ENCODE results near the gene SELENON.

Gene SELENON

DNA sequence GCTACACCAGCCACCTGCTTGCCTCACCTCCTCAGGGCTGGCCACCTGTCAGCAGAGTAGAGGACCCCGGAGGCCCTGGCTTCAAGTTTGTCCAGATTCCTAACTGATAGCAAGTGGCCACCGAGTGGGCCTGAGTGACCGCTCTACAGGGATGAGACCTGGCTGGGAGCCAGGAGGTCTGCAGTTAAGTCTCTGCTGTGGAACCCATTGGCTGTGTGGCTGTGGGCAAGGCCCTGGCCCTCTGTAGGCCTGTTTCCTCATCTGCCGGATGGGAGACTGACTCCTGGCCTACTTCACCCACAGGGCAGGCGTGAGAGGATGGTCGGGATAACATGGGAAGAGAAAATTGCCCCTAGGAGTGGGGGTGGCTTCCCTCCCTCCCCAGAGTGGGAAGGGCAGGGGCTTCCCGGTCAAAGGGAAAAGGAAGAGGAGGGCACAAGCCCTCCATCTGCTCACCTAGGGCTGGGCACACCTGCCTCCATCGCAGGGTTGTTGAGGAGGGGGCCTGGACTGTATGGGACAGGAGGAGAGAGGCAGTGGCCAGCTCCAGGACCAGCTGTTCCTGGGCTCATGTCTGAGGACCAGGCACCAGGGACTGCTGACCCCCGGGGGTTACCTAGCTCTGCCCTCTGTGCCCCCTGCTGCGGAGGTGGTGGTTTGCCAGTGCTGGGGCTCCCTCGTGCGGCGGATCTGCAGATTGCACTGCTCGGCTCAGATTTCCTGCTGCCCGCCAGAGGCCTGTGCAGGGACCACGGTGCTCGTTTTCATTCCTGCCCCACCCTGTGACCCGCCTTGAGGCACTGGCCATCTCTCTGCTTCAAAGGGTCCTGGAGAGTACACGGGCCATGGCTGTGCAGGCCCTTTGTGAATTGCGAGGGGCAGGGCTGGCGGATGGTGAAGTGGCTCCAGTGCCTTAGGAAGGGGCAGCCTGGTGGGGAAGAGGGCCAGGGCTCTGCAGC, 10.6 kb downstream of the SELENON start:
- DNase-seq: peak; percentile 75

DNA sequence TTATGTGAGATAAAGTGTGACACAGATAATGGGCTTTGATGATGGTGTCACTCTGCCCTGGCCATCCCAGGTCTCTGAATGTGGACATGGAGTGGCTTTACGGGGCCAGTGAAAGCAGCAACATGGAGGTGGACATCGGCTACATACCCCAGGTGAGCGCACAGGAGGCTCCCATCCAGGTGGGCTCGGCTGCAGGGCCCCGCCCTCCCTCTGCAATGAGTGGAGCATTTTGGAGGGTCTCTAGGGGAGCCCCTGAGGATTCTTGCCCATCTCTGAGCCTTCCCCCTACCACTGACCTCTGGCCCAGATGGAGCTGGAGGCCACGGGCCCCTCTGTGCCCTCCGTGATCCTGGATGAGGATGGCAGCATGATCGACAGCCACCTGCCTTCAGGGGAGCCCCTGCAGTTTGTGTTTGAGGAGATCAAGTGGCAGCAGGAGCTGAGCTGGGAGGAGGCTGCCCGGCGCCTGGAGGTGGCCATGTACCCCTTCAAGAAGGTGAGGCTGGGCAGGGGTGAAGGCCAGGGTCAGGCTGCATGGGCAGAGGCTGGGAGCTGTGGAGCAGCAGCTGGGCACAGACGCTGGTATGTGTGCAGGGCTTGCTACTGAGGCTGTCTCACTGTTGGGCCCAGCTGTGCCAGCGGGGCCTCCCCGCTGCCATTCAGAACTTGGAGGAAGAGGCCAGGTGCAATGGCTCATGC, 11.5 kb downstream of the SELENON start:
- no peak for DNase-seq

- DNase-seq: no peak
Observed at GRCh38 chr1:25813071-25813733, 13.2 kb downstream of the SELENON start.

DNA sequence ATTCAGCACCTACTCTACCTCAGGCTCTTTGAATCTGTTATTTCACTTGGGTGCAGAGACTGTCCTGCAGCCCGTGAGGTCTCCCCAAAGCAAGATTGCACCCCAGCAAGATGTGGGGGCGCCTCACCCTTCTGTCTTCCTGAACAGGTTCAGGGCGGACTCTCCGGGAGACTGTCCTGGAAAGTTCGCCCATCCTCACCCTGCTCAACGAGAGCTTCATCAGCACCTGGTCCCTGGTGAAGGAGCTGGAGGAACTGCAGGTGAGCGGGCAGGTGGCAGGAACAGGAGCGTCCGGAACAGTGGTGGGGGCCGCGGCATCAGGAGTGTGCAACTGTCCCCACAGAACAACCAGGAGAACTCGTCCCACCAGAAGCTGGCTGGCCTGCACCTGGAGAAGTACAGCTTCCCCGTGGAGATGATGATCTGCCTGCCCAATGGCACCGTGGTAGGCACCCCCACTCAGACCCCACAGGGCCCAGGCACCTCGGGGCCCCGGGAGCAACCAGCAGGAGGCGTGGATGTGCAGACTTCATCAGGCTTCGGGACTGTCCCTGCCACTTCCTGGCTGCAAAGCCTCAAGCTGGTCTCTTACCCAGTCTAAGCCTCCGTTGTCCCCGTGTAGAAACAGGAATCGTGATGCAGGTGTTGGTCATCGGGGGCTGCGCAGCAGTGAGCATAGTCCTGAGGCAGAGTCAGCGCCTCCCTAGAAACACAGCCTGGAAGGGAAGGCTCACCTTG, 13.9 kb downstream of the SELENON start:
- DNase-seq: no peak

- DNase-seq: no peak
Observed at GRCh38 chr1:25814549-25815087, 14.6 kb downstream of the SELENON start.

DNA sequence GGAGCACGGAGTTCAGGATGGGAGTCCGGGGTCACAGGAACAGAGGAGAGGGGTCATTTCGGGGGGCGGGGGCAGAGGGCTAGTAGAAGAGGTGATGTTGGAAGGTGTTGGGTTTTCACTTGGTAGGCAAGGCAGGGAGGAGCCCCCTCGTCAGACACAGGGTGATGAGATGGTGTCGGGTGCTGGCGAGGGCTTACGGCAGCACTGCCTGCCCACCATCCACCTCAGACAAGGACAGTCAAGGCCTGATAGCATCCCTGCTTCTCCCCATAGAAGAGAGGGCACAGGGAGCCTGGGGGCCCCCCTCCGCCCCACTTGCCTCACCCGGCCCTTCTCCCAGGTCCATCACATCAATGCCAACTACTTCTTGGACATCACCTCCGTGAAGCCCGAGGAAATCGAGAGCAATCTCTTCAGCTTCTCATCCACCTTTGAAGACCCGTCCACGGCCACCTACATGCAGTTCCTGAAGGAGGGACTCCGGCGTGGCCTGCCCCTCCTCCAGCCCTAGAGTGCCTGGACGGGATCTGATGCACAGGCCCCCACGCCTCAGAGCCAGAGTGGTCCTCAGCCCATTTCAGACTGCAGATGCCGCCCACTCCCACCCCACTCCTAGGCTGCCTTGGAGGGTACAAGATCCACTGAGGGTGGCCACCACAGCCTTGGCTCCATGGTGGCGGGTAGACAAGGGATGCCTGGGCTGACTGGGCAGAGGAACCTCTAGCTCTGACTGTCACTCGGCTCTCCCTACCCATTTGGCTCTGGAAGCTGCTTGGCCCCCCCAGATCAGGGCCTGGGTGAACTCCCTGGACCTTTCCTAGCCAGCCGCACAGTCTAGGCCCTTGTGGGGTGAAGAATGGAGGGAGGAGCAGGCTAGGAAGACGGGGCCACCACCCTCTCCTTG, 15.5 kb downstream of the SELENON start:
- no peak for DNase-seq

- no peak for DNase-seq
Observed at GRCh38 chr1:25816112-25816718, 16.2 kb downstream of the SELENON start.

GRCh38 chr1:25817840-25818501, 18.0 kb downstream of the SELENON start:
- no peak for DNase-seq

- no peak for DNase-seq
Observed at GRCh38 chr1:25818569-25818968, 18.6 kb downstream of the SELENON start.

DNA sequence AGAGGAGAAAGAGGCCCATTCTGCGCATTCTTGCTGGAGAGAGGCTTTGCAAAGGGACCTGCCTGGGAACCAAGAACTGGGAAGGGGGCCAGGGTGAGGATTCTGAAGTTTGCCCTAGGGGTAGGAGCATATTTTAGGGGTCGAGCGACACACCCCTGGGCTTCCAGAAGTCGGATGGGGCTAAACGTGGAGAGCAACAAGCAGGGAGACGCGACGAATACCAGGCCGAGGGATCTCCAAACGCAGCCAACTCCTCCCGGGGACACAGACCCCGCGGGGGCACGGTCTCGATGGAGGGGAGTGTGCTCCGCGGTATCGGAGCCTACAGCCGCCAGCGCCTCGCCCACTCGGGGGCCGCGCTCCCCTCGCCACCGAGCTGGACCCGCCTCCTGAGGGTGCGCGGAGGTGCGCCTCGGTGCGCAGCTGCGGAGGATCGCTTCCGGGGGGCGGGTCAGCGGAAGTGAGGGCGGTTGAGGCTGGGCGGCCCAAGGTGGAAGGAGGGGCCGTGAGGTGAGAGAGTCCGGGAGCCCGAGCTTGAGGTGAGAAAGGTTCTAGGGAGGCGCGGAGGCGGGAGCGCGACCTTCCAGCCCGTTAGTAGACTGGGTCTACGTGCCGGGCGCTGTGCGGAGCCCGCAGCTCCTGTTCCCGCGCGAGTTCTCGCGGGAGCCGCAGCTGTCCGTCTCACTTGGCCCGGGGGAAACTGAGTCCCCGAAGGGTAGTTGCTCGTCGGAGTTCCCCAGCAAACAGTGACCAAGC, 19.7 kb downstream of the SELENON start, which contains the start of gene MTFR1L:
TSS of gene MTFR1L (plus strand) at position 464 of the 756 bp plus-strand sequence. CDS start 3,151 bp downstream, outside the sequence.
- DNase-seq: peak; percentile 93

DNA sequence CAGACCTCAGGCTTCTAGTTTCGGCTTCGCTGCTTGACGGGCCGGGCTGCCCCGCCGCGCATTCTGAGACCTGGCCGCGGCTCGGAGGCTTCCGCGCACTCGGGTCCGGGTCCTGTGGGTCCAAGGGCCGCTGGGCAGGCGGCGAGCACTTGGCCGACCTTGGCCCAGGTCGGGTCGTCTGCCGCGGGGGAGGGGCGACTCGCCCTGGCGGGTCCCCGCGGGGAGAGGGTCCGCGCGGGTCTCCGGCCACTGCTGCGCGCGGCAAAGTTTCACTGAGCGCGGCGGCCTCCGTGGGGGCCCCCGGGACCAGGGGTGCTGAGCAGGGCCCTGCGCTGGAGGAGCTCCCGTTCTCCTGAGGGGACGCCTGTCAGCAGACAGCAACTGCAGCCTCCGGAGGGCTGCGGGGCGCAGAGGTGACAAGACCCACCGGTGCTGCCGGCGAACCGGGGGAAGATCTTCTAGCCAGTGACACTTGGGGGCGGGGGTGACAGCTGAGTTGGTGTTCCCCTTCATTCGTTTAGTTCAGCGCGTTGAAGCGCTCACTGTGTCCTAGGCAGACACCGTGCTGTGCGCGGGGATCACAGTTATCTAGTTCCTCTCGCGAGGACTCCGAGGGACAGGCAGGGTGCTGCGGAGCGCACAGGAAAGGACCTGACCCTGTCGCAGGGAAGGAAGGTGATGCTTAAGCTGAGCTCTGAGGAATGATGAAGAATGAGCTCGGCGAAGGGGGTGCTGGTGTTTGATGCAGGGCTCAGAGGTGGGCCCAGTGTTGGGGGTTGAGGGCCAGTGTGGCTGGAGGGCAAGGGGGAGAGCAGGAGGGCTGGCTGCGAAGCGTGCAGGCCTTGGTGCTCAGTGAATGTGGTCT, 20.5 kb downstream of the SELENON start:
- peak; percentile 78 for DNase-seq

DNA sequence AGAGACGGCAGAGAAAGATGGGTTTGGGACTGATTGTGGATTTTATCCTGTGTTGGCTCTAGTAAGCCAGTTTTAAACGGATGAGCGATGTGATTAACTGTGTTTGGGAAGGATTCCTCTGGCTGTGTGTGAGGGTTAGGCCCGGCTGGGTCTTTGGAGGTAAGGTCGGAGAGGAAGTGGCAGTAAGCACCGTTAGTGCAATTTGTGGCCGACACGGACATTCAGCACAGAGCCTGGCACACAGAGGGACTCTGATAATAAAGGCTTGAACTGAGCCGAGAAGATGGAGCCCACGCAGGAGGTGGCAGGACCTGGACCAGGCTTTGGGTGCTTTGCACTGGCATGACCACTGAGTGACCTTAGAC, 21.1 kb downstream of the SELENON start:
- DNase-seq: no peak

DNA sequence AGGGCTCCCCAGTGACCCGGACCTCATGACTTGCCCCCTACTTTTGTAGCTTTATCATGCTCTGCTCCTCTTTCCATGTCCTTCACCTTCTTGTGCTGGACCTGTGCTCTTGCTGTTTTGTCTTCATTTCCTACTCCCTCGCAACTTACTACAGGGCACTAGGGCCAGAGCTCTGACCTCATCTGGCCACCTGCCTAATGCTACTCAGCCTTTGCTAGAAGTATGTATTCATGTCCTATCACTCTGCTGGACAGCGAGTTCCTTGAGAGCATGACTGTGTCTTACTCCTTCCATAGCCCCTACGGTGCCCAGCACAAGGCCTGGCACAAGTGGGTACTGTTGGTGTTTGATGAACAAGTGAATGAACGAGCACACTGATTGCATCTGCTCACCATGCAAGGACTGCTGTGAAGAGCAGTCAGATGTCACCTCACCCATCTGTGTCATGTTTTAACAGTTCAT, 21.7 kb downstream of the SELENON start:
- no peak for DNase-seq

DNA sequence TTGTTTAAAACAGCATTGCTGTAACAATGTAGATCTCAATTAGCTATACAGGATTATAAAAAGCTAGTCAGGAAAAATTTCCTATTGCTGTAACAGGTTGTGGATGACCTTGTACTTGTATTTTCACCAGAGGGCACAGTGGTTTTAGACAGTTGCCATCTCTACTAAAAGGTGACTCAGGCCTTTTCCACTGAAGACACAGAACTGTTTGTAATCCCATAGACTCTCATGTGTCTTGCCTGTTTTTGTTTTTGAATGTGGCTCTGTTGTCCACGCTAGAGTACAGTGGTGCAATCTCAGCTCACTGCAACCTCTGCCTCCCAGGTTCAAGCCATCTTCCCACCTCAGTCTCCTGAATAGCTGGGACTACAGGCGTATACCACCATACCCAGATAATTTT, 25.6 kb downstream of the SELENON start:
- DNase-seq: no peak

DNA sequence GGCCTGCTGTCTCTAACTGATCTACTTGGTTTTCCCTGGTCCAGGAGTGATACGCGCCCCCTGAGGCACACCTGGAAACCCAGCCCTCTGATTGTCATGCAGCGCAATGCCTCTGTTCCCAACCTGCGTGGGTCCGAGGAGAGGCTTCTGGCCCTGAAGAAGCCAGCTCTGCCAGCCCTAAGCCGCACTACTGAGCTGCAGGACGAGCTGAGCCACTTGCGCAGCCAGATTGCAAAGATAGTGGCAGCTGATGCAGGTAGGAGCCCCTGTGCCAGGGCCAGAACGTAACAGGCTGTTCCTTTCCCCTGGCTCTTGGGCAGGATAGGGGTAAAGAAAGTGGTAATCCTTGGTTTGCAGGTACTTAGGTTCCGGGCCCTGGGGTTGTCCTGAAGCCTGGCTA, 26.6 kb downstream of the SELENON start:
- no peak for DNase-seq

DNA sequence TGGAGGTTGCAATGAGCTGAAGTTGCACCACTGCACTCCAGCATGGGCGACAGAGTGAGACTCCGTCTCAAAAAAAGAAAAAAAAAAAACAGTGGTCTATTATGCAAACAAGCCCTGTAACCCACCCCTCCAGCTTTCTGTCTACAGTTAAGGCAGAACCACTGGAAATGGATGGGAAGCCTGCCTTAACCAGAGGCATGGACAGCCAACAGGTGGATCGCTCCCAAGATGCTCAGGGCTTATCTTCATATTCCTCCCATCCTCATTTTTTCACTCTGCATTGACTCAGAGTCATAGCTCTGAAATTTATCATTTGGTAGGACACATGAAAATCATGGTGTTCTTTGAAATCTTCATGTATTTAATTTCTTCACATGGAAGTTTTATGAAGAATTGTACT, 28.5 kb downstream of the SELENON start:
- no peak for DNase-seq

GRCh38 chr1:25829046-25829445, 29.1 kb downstream of the SELENON start:
- no peak for DNase-seq

DNA sequence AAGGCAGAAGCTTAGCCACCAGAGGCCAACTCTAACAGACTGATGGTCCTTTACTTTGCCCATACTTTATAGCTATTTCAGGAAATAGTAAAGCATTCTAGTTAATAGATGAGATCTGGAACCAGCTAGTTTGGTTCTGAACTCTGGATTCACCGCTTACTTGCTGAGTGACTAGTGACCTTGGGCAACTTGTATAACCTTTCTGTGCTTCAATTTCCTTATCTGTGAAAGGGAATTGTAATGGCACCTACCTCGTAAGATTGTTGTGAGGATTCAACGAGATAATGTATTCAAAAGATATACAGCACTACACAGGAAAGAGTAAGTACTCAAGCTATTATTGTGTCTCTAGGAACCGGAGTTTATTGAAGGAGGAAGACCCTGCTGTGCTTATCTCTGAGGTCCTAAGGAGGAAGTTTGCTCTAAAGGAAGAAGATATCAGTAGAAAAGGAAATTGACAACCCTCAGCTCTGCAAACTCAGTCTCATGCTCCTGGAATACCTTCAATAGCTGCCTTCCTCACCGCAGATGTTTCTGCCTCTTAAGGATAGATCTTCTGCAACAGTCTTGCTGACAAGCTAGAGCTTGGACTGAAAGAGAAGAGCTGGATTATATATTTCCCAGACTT, 31.7 kb downstream of the SELENON start:
- DNase-seq: no peak
